ENCODE measurements around the gene CCDC124.

CCDC124 gene

DNA sequence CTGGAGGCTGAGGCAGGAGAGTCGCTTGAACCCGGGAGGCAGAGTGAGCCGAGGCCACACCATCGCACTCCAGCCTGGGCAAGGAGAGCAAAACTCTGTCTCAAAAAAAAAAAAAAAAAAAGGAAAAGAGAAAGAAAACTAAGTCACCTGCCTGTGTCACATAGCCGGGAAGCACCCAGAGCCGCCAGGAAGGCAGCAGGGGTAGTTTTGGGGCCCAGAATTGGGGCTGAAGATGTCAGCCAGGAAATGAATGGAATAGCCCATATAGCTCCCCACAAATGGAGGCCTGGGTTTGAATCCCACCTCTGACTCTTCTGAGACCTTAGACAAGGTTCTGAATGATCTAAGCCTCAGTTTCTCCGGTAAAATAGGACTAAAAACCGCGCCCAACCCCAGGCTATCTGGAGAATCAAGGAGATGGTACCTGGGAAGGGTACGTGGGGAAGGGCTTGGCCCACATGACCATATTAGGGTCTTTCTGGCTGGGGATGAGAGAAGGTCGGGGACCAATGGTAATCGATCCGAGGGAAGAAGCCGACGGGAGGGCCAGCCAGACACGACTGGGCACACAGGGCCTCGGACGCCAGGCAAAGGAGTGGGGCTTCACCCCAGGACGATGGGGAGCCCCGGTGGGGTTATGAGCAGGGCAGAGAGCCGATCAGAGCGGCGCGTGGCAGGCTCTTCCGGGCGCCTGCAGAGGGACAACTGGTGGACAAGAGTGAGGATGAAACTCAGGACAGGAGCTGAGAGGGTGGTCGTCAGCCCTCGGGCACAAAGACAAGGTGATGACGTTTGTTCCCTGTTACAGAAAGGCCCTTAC, 14.4 kb downstream of the CCDC124 start:
- TF ChIP-seq, protein P1, sequence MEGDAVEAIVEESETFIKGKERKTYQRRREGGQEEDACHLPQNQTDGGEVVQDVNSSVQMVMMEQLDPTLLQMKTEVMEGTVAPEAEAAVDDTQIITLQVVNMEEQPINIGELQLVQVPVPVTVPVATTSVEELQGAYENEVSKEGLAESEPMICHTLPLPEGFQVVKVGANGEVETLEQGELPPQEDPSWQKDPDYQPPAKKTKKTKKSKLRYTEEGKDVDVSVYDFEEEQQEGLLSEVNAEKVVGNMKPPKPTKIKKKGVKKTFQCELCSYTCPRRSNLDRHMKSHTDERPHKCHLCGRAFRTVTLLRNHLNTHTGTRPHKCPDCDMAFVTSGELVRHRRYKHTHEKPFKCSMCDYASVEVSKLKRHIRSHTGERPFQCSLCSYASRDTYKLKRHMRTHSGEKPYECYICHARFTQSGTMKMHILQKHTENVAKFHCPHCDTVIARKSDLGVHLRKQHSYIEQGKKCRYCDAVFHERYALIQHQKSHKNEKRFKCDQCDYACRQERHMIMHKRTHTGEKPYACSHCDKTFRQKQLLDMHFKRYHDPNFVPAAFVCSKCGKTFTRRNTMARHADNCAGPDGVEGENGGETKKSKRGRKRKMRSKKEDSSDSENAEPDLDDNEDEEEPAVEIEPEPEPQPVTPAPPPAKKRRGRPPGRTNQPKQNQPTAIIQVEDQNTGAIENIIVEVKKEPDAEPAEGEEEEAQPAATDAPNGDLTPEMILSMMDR (conservative IDR thresholded peaks at IDR 0.05; ENCODE audit: low read depth, low read length), result no peak
- peak overlapping the region; percentile 50 for H3K4me3 ChIP-seq (ENCODE audit: low read length)
- no peak for DNase-seq (ENCODE audit: low read depth)

DNA sequence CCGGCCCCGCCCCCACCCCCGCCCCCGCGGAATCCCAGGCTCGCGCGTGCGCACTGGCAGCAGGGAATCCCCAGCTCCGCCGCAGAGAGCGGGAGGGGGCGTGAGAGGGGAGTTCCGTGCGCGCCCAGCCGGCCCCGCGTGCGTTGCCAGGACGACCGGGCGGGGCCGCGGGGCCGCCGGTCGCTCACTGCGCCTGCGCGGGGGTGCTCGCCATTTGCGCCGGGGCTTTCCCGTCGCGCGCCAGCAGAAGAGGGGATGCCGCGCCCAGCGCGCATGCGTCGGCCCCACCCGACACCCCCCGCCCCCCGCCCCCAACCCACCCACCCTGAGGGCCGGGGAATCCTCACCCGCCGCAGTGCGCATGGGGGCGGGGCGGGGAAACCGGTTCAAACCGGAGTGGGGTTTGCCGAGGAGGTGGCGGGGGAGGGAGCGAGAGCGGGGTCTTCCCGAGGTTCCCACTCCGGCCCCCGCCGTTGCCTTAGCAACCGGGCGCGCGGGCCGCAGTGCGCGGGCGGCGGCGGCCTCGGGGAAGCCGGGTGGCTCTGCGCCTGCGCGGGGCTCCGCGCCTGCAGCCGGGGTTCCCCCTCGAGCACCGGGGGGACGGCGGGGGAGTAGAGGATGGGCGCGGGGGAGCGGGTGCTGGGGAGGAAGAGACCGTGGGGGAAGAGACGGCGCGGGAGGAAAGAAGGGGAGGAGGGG, 15.1 kb downstream of the CCDC124 start:
- TF ChIP-seq, protein P1 (conservative IDR thresholded peaks at IDR 0.05; ENCODE audit: low read depth, low read length), result no peak
- peak overlapping the region; percentile 50 for H3K4me3 ChIP-seq (ENCODE audit: low read length)
- peak; percentile 29 for DNase-seq (ENCODE audit: low read depth)

DNA sequence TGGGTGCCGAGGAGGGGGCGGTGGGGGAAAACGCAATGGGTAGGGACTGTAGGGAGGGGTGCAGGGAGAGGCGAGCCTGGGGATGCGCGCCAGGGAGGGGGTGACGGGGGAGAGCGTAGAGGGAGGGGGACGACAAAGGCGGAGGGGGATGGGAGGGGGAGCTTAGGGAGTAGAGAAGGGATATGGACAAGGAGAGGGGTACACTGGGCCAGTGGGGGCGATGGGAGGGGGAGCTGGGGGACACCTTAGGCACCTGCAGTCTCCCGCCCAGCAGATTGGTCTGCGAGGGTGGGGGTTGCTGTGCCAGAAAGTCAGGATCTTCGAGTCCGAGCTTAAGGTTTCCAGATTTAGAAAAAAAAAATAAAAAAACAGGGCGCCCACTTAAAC, 15.7 kb downstream of the CCDC124 start:
- DNase-seq (ENCODE audit: low read depth), result no peak
- TF ChIP-seq, protein P1 (conservative IDR thresholded peaks at IDR 0.05; ENCODE audit: low read depth, low read length), result no peak
- H3K4me3 ChIP-seq (ENCODE audit: low read length), result peak overlapping the region; percentile 44

DNA sequence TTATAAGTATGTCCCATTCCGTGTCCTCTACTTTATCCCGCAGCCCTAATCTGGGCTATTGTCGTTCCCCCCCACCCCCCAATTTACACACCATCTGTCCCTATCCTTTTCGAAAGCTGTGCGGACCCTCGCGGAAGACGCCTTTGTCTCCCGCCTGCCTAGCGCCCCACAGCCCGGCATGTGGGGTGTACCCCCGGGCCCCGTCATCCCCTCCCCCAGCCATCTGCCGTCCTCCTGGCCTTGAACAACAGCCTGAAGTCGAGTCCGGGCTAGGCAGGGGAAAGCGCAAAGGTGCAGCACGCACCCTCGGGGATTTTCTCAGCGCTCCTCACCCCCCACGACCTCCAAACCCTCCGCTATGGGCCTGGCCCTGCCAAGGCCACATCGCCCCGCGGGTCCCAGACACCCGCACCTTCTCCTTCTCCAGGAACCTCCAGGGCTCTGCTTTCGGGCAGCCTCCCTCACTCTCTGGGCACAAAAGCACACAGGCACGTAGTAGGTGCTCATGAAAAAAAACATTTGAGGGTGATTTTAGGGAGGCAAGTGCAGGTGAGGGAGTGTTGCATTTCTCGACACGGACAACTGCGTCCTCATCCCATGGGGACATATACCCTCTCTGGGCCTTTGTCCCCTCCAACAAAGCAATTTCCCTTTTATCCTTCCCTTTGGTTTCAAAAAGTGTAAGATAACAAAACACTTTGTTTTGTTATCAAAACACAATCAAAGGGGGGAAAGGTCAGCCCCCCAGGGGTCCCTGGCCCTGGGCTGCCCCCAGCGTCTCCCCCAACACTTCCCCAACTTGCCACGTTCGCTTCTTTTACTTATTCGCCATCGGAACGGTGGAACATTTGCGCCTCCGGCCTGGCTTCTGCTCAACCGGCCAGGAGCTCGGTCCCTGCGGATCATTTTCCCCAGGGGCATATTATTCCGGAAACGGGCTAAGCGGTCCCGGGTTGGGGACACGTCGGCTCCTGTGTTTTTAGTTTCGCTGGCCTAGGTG, 16.4 kb downstream of the CCDC124 start:
- TF ChIP-seq, protein P1 (conservative IDR thresholded peaks at IDR 0.05; ENCODE audit: low read depth, low read length), result no peak
- DNase-seq (ENCODE audit: low read depth), result no peak
- H3K4me3 ChIP-seq (ENCODE audit: low read length), result no peak overlapping the region

DNA sequence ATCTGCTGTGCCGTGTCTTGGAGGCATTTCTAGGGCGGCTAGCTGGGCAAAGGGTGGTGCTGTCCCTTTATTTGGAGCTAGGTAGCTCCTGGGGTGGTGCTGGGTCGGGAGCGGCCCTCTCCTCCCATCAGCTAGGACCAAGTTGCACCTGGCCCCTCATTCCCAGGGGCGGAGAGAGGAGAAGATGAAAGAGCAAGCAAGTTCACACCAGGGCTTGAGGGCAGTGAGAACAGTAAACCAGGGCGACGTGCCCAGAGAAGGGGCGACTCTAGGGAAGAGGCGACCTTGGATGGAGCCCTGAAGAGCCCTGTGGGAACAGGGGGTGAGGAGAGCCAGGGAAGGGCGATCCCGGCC, 17.1 kb downstream of the CCDC124 start:
- TF ChIP-seq, protein P1 (conservative IDR thresholded peaks at IDR 0.05; ENCODE audit: low read depth, low read length), result no peak

DNA sequence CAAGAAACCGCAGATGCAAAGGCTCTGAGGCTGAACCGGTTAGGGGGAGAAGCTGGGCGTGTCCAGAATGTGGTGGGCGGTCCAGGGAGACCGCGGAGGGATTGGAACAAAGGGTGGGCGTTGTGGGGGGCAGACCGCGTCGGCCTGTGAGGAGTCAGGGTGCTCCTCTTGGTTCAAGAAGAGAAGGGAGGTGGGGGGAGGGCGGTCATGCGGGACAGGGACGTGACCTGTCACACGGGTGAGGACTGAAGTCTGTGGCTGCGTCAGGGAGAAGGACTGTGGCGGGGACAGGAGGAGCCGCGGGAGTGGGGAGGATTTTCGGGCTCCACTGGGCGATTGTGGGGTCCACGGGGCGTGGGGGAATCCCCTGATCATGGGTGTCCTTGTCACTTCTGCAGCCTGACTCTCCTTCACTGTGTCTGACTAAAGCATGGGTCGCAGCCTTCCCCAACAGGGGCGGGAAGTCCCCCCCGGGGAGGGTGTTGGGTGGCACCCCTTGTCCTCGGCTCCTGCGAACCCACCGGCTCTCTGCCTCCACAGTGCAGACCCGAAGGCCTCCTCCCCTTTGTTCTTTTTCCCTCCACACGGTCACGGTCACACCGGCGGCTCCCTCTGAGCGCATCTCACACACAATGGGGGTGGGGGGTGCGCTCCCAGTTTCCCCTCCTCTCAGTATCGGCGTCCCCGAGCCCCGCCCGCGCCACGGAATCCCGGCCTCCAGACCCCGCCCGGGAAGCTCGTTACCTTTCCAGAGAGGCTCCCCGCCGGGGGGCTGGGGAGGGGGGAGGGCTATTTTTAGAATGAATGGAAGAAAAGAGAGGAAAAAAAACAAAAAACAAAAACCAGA, 17.7 kb downstream of the CCDC124 start:
- no peak overlapping the region for H3K4me3 ChIP-seq (ENCODE audit: low read length)
- TF ChIP-seq, protein P1 (conservative IDR thresholded peaks at IDR 0.05; ENCODE audit: low read depth, low read length), result no peak
- no peak for DNase-seq (ENCODE audit: low read depth)

More for the DNA sequence above, 17.1 kb downstream of the CCDC124 start:
- H3K4me3 ChIP-seq (ENCODE audit: low read length), result no peak overlapping the region
- DNase-seq (ENCODE audit: low read depth), result no peak

Data from retinal pigment epithelial cell (primary cell).